DMS 273 treated with DMSO at 0.1 percent for 48 hours (cell line): ENCODE measurements around the gene OR2V2.

ENCODE experiments used
- DNase-seq: peaks from one replicate; lab custom pipeline; 2025; lab: John Stamatoyannopoulos, UW

OR2V2 gene

GRCh38 chr5:181207214-181207959, 60.0 kb downstream of the OR2V2 start:
- no peak for DNase-seq

- no peak for DNase-seq
These were observed 60.5 kb downstream of the OR2V2 start for GRCh38 chr5:181207960-181208253.
